H1 (cell line): ENCODE data around the gene CCDC14. TPM values are rescaled to one million over a fixed set of nuclear protein-coding genes. Genes with fewer than 3 reads are reported as not detected.

ENCODE experiments used
- SUZ12 ChIP-seq: fragments of 200-600 bp; sonication (generic); IDR thresholded peaks from 2 replicates; pipeline ENCODE4 v1.6.1; 2012; ENCODE audit warnings: mild to moderate bottlenecking, inconsistent platforms, low read length, moderate library complexity, mixed read lengths
- polyA plus RNA-seq, 7 experiments: library from polyadenylated mRNA; depleted of rRNA in 3 of 7; stranded (reverse) in 5 of 7; unstranded in 2 of 7; fragments of >200 nt in 5 of 7; fragments of 200-250 nt in 2 of 7; gene quantifications; 1 replicate in 5 of 7; 2 replicates in 1 of 7; 4 replicates in 1 of 7; pipeline versions ENCODE4 v1.2.1 to v1.2.3, GENCODE V29; 2011 to 2013; ENCODE audit warnings: missing spikeins in 2 of 7, mixed read lengths in 2 of 7
- total RNA-seq: library from RNA; stranded (reverse); fragmentation: NEBNext Ultra II Directional; extraction: Animal tissue kit (Norgen Biotek cat#: 25700); gene quantifications from 2 replicates; pipeline ENCODE4 v1.2.1, GENCODE V29; 2021

The CCDC14 gene
- total and polyA plus RNA-seq, 2 of the 8 experiments (the other 6 are each of a cell fraction or from before 2014, with no cell fraction given), result 53.6 to 95.7 TPM

GRCh38 chr3:123870033-123870432 lies 91.0 kb downstream of the CCDC14 start (continued):
- no peak for TF ChIP-seq SUZ12
